KG1 (cell line): ENCODE data around the gene STARD10.
"Not testable (repeated sequence)": the region's sequence is repeated elsewhere in the genome, so short reads cannot be mapped to it uniquely, and the experiment has no call there.

ENCODE experiments used
- DNase-seq: peaks from one replicate; lab custom pipeline; 2025; lab: John Stamatoyannopoulos, UW

Gene STARD10

GRCh38 chr11:72807792-72808191 lies 13.9 kb upstream of the STARD10 start:
- DNase-seq: peak; percentile 41

- no peak for DNase-seq
These were observed 13.3 kb upstream of the STARD10 start for GRCh38 chr11:72807021-72807693.

GRCh38 chr11:72806378-72806777 lies 12.5 kb upstream of the STARD10 start:
- DNase-seq: not testable (repeated sequence)

DNA sequence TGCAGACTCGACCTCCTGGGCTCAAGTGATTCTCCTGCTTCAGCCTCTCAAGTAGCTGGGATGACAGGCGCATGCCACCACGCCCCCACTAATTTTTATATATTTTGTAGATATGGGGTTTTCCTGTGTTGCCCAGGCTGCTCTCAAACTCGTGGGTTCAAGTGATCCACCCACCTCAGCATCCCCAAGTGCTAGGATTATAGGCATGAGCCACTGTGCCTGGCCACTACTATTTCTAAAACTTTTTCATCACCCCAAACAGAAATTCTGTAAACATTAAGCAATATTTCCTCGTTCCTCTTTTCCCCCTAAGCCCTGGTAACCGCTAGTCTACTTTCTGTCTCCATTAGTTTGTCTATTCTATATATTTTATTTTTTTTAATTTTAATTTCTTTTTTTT lies 11.4 kb upstream of the STARD10 start:
- DNase-seq: no peak

DNA sequence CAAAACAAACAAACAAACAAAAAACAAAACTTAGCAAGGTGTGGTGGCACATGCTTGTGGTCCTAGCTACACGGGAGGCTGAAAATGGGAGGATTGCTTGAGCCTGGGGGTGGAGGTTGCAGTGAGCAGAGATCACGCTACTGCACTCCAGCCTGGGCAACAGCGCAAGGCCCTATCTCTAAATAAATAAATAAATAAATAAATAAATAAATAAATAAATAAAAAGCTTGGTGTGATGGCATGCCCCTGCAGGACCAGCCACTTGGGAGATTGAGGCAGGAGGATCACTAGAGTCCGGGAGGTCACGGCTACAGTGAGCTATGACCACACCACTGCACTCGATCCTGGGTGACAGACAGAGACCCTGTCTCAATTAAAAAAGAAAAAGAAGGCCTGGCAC lies 9.0 kb upstream of the STARD10 start:
- no peak for DNase-seq

DNA sequence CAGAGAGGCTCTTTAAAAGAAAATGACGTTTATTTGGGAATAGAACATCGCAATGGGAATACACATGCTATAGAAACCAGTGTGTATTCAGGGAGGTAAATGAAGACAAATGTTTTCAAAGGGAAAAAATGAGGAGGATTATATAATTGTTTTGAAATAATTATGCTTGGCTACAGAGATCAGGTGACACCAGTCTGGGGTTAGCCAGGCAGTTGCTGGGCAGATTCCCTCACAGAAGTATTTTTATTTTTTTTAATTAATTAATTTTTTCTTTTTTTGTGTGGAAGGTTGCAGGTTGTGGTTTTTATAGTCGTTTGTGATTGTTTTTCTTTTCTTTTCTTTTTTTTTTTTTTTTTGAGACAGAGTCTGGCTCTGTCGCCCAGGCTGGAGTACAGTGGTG lies 5.6 kb upstream of the STARD10 start:
- no peak for DNase-seq

- no peak for DNase-seq
These were observed 4.5 kb upstream of the STARD10 start for GRCh38 chr11:72798361-72798760.

DNA sequence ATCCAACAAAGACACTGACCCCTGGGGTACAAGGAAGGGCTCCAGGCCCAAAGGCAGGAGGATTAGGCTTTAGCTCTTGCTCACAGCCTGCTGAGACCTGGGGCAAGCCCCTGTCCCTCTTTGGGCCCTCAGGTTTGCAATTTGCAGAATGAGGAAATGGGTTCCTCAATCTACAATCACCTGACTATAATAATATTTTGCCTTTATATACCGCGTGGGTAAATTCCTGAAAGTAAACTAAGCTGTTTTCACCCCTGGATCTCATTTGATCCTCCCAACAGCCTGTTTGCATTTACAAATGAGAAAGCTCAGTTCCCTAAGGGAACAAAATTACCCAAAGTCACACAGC lies 797 bp downstream of the STARD10 start:
- DNase-seq: no peak

- no peak for DNase-seq
These were observed 1.3 kb downstream of the STARD10 start for GRCh38 chr11:72792437-72793021.

- DNase-seq: not testable (repeated sequence)
These were observed 2.6 kb downstream of the STARD10 start for GRCh38 chr11:72791228-72791627.

GRCh38 chr11:72789493-72790131 lies 4.2 kb downstream of the STARD10 start:
- DNase-seq: no peak

DNA sequence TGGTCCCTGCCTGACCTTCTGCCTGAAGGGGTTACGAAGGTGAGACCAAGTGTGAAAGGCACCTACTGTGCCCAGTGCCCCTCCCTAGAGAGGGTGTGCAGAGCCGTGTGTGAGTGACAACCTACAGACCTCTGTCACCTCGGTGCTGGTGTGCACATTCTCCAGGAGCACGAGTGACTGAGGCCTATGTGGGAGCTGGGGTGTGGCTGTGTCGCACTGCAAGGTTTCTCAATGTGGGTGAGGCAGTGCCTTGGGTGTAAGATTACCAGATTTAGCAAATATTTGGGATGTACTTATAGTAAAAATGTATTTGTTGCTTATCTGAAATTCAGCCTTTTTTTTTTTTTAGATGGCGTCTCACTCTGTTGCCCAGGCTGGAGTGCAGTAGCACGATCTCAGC lies 5.6 kb downstream of the STARD10 start:
- no peak for DNase-seq

- DNase-seq: peak; percentile 85
These were observed 6.4 kb downstream of the STARD10 start for GRCh38 chr11:72787216-72788104.

DNA sequence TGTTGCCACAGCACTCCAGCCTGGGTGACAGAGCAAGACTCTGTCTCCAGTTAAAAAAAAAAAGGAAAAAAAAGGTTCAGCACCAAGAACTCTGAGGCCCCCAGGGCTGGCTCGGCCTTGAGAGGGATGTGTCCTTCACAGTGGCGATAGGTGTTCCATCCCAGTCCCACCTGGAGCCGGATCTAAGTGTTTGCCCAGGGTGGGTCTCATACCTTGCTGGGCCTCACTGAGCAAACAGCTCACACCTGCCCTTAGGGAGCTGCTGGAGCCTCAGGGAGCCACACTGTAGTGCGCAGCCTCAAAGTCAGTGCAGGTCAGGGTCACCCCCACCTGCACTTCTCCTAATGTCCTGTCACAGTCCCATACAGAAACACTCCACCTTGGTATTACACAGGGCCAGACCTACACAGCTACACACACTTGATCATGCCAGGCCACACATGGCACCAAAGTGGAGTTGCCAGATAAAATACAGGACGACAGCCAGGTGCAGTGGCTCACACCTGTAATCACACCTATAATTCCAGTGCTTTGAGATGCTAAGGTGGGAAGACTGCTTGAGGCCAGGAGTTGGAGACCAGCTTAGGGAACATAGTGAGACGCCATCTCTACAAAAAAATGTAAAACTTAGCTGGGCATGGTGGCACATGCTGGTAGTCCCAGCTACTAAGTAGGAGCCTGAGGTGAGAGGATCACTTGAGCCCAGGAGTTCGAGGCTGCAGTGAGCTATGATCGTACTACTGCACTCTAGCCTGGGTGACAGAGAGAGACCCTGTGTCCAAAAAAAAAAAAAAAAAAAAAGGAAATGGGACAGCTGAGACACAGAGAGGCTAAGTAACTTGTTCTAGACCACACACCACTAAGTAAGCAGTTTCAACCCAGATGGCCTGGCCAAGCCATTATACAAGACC lies 7.3 kb downstream of the STARD10 start:
- no peak for DNase-seq

GRCh38 chr11:72784662-72785061 lies 9.2 kb downstream of the STARD10 start:
- no peak for DNase-seq

DNA sequence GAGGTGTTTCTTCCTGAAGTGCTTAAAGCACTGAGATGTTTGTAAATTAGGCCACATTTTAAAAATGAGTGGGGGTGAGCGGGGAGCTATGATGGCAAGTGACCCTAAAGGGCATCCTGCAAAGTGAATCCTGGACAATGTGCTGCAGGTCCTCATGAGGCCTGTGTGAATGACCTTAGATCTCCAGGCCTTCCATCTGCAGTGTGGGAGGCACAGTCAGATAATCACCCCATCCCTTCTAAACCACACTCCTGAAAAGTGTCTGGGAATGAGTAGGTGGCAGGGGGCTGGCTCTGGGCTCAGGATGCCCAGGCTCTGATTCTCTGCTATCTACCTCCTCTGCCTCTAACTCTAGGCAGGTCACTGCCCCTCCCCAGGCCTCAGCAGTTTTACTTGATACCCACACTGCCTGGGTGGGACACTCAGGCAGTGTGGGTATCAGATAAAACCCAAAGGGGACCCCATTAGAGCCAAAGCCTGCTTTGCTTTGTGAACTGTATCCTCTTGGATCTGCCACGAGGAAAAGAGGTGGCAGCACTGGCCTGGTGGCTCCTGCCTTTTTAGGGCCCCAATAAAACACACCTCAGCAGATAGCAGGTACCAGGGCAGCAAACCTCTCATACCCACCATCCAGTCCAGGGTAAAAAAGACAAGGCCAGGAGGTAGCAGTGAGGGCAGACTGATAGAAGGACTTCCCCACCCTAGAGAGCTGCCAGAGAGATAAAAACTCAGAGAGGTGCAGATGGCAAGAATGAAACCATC lies 10.5 kb downstream of the STARD10 start:
- no peak for DNase-seq

DNA sequence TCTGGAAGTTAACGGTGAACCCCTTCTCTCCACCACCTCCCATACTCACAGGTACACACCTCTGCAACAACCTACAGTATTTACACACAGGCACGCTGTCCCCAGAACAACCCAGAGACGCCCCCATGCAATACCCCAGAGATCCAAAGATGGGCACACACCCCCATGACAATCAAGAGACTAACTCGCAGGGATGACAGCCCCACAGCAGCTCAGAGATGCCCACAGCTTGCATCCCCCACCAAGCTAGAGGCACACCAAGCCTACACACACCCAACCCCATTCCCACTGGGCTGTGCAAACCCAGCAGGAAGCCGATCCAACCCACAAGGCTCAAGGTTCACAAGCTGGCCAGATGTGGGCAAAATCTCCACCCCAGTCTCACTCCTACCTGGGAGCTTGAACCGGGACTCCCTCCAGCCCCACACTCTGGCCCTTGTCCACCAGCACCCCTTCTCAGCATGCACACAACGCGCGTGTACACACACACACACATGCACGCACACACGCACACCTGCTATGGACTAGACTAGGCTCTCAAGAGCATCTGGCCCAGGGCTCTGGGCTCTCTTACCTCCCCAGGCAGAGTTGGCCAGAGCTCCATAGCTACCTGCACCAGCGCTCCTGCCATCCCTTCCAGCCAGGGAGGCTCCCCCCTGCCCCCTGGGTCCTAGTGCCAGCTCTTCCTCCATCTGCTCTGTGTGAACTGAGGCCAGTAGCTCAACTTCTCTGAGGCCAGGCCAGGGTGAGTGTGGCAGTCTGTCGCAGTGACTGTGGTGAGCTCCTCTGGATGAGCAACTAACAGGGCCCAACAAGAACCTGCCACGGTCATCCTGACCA lies 11.5 kb downstream of the STARD10 start:
- no peak for DNase-seq

- DNase-seq: no peak
These were observed 12.3 kb downstream of the STARD10 start for GRCh38 chr11:72781313-72782080.

DNA sequence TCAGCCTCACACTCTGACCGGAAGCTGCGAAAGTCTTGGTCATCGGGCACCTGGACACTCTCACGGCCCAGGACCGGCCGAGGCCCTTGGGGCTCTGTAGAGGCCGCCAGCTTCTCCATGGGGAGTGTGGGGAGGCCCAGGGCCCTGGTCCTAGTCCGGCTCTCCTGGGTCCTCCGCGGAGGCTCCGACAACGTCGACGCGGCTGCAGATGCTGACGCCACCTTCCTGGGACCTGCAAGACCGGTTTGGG lies 12.9 kb downstream of the STARD10 start:
- DNase-seq: no peak
